ENCODE measurements around the gene STUM.

STUM gene

GRCh38 chr1:226656601-226657277 is 108.2 kb downstream of the STUM start:
- DNase-seq, result no peak

GRCh38 chr1:226657895-226658545 is 109.5 kb downstream of the STUM start:
- DNase-seq, result no peak

GRCh38 chr1:226658546-226659125 is 110.1 kb downstream of the STUM start:
- no peak for DNase-seq
